GM12874 (cell line): Measurements from ENCODE around the gene PLEKHM1.

ENCODE experiments used
- CTCF ChIP-seq: IDR thresholded peaks from 2 replicates; pipeline ENCODE4 v1.5.1; 2011; ENCODE audit warnings: low read depth, mild to moderate bottlenecking, control low read depth, low read length, moderate library complexity; ENCODE audit not compliant: insufficient read depth

The PLEKHM1 gene

GRCh38 chr17:45413498-45413923 lies 77.0 kb downstream of the PLEKHM1 start:
- no peak for TF ChIP-seq CTCF

GRCh38 chr17:45411348-45412105 lies 79.0 kb downstream of the PLEKHM1 start:
- no peak for TF ChIP-seq CTCF

- no peak for TF ChIP-seq CTCF
These were observed 80.1 kb downstream of the PLEKHM1 start for GRCh38 chr17:45410144-45411091.

GRCh38 chr17:45409659-45410076 lies 80.9 kb downstream of the PLEKHM1 start:
- no peak for TF ChIP-seq CTCF

GRCh38 chr17:45408611-45409421 lies 81.7 kb downstream of the PLEKHM1 start:
- no peak for TF ChIP-seq CTCF

- no peak for TF ChIP-seq CTCF
These were observed 84.4 kb downstream of the PLEKHM1 start for GRCh38 chr17:45406107-45406506.
